ENCODE data around the gene CLIC4.

Gene CLIC4

GRCh38 chr1:24762133-24762676 is 17.0 kb downstream of the CLIC4 start:
- no peak for DNase-seq (ENCODE audit: extremely low read depth, low read depth)
- no peak for TF ChIP-seq CTCF (IDR thresholded peaks at IDR 0.05; ENCODE audit: low read depth, low read length, missing control alignments)
- no peak overlapping the region for H3K4me3 ChIP-seq (replicated peaks; ENCODE audit: low read depth, low read length)

GRCh38 chr1:24763671-24764070 is 18.4 kb downstream of the CLIC4 start:
- TF ChIP-seq CTCF (IDR thresholded peaks at IDR 0.05; ENCODE audit: low read depth, low read length, missing control alignments): no peak
- H3K4me3 ChIP-seq (replicated peaks; ENCODE audit: low read depth, low read length): no peak overlapping the region
- DNase-seq (ENCODE audit: extremely low read depth, low read depth): no peak

DNA sequence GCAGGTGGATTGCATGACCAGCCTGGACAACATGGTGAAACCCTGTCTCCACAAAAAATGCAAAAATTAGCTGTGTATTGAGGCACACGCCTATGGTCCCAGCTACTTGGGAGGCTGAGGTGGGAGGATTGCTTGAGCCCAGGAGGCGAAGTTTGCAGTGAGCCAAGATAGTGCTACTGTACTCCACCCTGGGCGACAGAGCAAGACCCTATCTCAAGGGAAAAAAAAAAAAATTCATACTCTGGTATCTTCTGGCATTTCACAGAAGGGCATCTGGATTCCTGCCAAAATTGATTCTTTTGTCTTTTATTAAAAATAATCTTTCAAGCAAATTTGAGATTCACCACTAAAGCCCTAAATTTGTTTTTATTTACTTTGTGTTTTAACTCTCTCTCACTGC is 19.2 kb downstream of the CLIC4 start:
- no peak for TF ChIP-seq CTCF (IDR thresholded peaks at IDR 0.05; ENCODE audit: low read depth, low read length, missing control alignments)
- H3K4me3 ChIP-seq (replicated peaks; ENCODE audit: low read depth, low read length): no peak overlapping the region
- no peak for DNase-seq (ENCODE audit: extremely low read depth, low read depth)

DNA sequence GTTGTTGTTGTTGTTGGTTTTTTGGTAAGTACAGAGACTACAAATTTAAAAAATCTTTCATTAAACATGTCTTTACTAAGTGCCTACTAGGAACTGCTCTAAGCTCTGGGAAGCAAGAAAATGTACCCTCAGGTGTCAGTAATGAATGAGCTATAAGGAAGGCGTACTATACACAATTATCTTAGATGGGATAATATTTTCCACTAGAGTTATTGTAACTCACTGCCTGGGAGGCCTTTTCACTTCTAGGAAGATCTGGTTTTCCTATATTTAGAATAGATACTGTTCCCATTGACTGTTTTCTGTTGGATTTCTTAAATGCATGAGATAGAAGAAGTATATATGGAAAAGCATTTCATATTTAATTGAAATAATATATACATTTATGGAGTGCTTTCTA is 19.6 kb downstream of the CLIC4 start:
- TF ChIP-seq CTCF (IDR thresholded peaks at IDR 0.05; ENCODE audit: low read depth, low read length, missing control alignments): no peak
- H3K4me3 ChIP-seq (replicated peaks; ENCODE audit: low read depth, low read length): no peak overlapping the region
- no peak for DNase-seq (ENCODE audit: extremely low read depth, low read depth)

- DNase-seq (ENCODE audit: extremely low read depth, low read depth): no peak
- no peak overlapping the region for H3K4me3 ChIP-seq (replicated peaks; ENCODE audit: low read depth, low read length)
- TF ChIP-seq CTCF (IDR thresholded peaks at IDR 0.05; ENCODE audit: low read depth, low read length, missing control alignments): no peak
Measured at GRCh38 chr1:24765308-24765988, 20.2 kb downstream of the CLIC4 start.

DNA sequence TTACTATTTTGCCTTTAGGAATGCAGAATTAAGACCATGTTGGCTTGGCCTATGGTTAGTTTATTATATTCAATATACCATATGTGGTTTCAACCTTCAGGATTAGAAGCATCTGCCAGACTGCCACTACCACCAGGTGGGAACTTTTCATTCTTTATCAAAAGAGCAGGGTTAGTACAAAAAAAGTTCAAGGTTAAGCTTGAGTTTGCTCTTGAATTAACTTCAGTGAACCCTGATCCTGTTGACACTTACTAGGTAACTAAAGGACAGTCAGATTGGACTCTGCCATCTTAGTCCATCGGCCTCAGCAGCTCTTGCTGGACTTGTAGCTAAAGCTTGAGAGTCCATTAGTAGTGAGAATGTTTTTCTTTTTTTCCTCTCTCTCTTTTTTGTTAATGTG is 22.1 kb downstream of the CLIC4 start:
- no peak for TF ChIP-seq CTCF (IDR thresholded peaks at IDR 0.05; ENCODE audit: low read depth, low read length, missing control alignments)
- no peak overlapping the region for H3K4me3 ChIP-seq (replicated peaks; ENCODE audit: low read depth, low read length)

More for the DNA sequence above, 22.1 kb downstream of the CLIC4 start:
- DNase-seq (ENCODE audit: extremely low read depth, low read depth): no peak

All from HFF-Myc (cell line).